OCI-LY7 (cell line): ENCODE data around the gene TWSG1.

Experiments used
- EZH2phosphoT487 ChIP-seq: fragments of 200-600 bp; sonication (generic); IDR thresholded peaks from 2 replicates; pipeline ENCODE4 v1.6.1; 2018; ENCODE audit warnings: low read depth, borderline replicate concordance, mild to moderate bottlenecking, mixed run types, antibody characterized with exemption, low read length, moderate library complexity, mixed read lengths
- TF ChIP-seq, protein P1 (sequence below): fragments of 200-600 bp; sonication (generic); conservative IDR thresholded peaks from 2 replicates; pipeline ENCODE4 v1.5.1; 2014; ENCODE audit warnings: mild to moderate bottlenecking, antibody characterized with exemption, low read length, moderate library complexity, mixed read lengths

DNA sequence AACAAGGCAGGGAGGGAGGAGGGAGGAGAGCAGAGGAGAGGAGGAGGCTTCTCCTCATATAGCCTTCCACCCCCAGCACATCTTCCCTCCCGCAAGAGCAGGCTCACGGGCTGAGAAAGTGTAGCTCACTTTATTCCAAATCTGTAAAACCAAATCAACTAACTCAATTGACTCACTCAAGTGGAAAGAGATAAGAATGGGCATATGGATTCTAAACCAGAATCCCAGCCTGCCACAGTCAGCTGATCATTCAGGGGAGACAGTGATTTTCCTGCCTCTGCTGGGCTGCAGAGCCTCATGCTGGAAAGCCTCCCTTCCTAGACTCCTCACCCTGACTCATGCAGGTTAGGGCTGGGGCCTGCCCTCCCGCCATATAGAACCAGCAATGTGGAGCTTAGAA, 4.2 kb upstream of the TWSG1 start:
- TF ChIP-seq EZH2phosphoT487: no peak
- TF ChIP-seq, protein P1, sequence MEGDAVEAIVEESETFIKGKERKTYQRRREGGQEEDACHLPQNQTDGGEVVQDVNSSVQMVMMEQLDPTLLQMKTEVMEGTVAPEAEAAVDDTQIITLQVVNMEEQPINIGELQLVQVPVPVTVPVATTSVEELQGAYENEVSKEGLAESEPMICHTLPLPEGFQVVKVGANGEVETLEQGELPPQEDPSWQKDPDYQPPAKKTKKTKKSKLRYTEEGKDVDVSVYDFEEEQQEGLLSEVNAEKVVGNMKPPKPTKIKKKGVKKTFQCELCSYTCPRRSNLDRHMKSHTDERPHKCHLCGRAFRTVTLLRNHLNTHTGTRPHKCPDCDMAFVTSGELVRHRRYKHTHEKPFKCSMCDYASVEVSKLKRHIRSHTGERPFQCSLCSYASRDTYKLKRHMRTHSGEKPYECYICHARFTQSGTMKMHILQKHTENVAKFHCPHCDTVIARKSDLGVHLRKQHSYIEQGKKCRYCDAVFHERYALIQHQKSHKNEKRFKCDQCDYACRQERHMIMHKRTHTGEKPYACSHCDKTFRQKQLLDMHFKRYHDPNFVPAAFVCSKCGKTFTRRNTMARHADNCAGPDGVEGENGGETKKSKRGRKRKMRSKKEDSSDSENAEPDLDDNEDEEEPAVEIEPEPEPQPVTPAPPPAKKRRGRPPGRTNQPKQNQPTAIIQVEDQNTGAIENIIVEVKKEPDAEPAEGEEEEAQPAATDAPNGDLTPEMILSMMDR: no peak
